BLaER1 (cell line): Measurements from ENCODE around the gene TCIRG1.

Source experiments
- H3K27ac ChIP-seq: shearing (Covaris generic); formaldehyde crosslinking; 2 replicates; pipeline ENCODE4 v1.8.1; 2022
- H3K27me3 ChIP-seq: shearing (Covaris generic); formaldehyde crosslinking; 2 replicates; pipeline ENCODE4 v1.8.1; 2022
- H3K36me3 ChIP-seq: shearing (Covaris generic); formaldehyde crosslinking; 2 replicates; pipeline ENCODE4 v1.8.1; 2022
- H3K4me1 ChIP-seq: shearing (Covaris generic); formaldehyde crosslinking; 2 replicates; pipeline ENCODE4 v1.8.1; 2022
- H3K4me2 ChIP-seq: shearing (Covaris generic); formaldehyde crosslinking; 2 replicates; pipeline ENCODE4 v1.8.1; 2022
- H3K4me3 ChIP-seq: shearing (Covaris generic); formaldehyde crosslinking; 2 replicates; pipeline ENCODE4 v1.8.1; 2022
- H3K9ac ChIP-seq: shearing (Covaris generic); formaldehyde crosslinking; 2 replicates; pipeline ENCODE4 v1.8.1; 2022
- H3K9me3 ChIP-seq: shearing (Covaris generic); formaldehyde crosslinking; 2 replicates; pipeline ENCODE4 v1.8.1; 2022
- H4K20me1 ChIP-seq: shearing (Covaris generic); formaldehyde crosslinking; 2 replicates; pipeline ENCODE4 v1.8.1; 2022
- Cebpa-rat ChIP-seq: shearing (Covaris generic); IDR thresholded peaks from 2 replicates; pipeline ENCODE4 v1.8.1; 2022

Gene TCIRG1

DNA sequence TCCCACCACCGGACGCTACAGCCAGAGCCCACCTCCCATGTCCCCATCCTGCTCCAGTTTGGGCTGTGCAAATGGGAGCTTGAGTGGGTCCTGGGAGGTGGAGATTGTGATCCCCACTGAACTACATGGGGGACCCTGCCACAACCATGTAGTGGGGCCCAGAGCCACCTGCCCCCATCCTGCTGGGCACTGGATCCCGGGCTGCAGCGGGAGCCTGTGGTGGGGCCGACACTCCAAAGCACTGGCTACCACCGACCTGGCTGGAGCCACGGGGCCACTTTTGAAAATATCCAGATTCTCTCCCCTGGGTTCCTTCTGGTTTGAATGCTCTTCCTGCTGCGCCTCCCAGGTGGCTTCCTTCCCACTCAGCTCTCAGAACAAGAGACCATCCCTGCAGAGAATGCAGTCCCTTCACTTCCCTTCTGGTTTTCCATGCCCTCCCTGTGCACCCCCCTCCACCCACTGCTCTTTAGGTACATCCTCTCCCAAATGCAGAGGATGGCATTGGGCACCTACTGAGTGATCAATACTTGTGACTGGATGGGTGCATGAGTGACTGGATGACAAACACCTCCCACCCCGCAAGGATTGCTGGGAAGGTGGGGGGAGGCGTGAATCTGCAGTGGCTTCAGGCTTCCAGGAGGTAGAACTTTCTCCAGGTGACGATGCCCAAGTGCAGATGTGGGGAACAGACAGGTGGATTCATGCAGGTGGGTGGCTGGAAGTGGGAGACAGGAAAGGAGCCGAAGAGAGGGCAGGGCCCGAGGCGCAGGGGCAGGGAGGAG is 34.1 kb upstream of the TCIRG1 start:
- peak overlapping the region; percentile 76 for H3K4me3 ChIP-seq
- H3K9ac ChIP-seq, result peak overlapping the region; percentile 82
- peaks cover 11% of the 10 kb centered on the region for H3K36me3 ChIP-seq
- no peaks in the 10 kb centered on the region for H3K27me3 ChIP-seq
- H3K27ac ChIP-seq, result peak overlapping the region; percentile 93
- H4K20me1 ChIP-seq, result no peaks in the 10 kb centered on the region
- H3K9me3 ChIP-seq, result no peaks in the 10 kb centered on the region
- peak overlapping the region; percentile 96 for H3K4me2 ChIP-seq
- H3K4me1 ChIP-seq, result peaks cover 89% of the 10 kb centered on the region
- TF ChIP-seq Cebpa-rat, result no peak

DNA sequence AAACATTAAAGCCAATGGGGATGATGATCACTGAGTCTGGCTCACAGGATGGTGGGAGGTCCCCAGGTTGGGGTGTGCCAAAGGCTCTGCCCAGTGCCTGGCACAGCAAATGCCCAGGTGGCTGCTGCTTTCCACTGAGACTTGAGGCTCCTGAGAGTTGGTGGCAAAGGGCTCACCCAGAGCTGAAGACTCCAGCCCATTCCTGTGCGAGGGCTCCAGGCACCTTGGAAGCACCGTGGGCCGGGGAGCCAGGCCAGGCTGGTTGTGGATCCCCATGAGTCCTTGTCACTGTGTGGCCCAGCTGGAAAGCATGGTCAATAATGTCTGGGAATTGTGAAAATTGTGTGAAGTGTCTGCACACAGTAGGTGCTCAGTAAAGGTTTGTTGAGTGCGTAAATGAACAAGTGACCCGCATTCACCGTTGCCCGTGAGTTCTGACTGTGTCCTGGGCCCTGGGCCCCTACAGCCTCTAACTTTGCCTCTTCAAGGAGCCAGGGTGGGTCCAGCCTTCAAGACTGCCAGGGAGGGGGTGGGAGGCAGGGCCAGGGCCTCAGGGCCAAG is 32.1 kb upstream of the TCIRG1 start:
- no peaks in the 10 kb centered on the region for H4K20me1 ChIP-seq
- peaks cover 89% of the 10 kb centered on the region for H3K4me1 ChIP-seq
- TF ChIP-seq Cebpa-rat, result no peak
- H3K4me2 ChIP-seq, result peak overlapping the region; percentile 96
- H3K27ac ChIP-seq, result peak overlapping the region; percentile 59
- no peaks in the 10 kb centered on the region for H3K36me3 ChIP-seq
- no peak overlapping the region; the same call in 1 of the 2 replicates for H3K9ac ChIP-seq
- no peaks in the 10 kb centered on the region for H3K9me3 ChIP-seq
- no peaks in the 10 kb centered on the region for H3K27me3 ChIP-seq
- H3K4me3 ChIP-seq, result no peak overlapping the region

DNA sequence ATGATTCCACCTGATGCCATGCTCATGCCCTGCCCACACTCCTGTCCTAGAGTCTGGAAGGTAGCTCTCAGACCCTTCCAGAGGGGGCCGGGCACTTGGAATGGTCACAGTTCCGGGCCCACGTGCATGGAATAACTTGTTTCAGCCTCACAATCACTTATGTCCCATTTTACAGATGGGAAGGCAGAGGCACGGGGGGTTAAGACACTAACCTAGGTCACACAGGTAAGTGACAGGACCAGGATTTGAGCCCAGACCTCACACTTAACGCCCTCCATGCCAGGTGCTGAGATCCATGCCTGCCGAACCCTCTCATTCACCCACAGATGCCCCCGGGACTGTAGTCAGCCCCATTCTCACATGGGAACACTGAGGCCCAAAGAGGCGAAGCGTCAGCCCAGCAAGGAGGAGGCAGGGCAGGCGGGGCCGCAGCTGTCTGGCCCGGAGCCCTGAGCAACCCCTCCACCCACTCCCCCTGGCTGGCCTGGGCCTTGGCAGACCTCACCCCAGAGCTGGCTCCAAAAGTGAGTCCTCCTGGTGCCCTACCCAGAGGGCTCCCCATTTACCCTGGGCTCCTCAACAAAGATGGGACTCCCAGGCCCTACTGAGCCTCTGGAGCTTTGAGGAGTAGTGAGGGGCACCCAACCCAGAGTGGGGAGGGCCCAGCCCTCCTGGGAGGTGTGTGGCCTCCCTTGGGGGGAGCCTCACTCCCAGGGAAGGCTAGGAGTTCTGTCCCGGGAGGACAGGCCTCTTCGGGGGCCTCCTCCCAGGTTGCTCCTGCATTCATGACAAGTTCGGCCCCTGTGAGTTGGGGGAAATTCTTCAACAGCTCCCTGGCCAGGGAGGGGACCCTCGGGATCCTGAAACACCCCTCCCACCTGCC is 31.1 kb upstream of the TCIRG1 start:
- Histone ChIP-seq H3K4me2 (peak overlapping the region; percentile 100), H3K27ac (peak overlapping the region; percentile 96)

DNA sequence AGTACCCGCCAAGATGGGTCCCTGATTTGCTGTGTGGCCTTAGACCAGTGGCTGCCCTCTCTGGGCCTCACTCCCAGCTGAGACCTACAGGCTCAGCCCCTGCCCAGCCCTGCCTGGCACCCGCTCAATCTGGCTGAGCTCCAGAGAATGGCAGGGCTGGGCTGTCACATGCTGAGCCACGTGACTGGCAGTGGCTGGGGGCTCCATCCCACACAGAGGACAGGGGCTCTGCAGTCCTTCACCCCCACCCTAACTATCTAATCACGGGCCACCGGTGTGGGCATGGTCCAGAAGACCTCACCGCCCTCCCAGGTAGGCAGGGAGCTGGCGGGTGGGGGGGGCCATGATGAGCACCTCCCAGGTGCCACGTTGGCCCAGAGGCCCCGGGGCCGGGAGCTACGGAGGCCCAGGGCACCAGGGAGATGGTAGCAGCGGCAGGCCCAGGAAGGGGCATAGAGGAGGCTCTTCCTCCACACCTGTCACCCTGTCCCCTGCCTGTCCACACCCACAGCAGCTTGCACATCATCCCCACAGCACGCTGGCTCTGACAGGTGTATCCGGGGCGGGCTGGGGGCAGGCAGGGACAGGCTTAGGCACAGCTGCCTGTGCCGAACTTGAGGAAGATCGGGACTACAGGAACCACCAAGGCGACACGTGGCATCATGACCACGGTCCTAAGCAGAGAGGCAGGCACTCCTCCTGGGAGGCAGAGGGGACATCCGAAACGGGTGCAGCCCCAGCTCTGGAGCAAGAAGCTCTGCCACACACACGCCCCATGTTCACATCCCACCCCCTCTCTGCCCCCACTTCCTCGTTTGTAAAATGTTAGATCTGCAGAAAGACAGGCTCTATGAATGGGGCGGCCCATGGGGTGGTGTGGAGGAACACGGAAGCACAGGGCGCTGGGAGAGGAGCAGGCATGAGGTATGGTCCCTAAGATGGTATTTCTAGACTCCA is 30.2 kb upstream of the TCIRG1 start:
- no peak for TF ChIP-seq Cebpa-rat
- Histone ChIP-seq H3K4me3 (peak overlapping the region; percentile 67), H4K20me1 (no peaks in the 10 kb centered on the region), H3K9me3 (no peaks in the 10 kb centered on the region), H3K27ac (peak overlapping the region; percentile 96), H3K36me3 (0 out of 2 replicates have a peak, but pooled peaks cover 4% of the 10 kb centered on the region), H3K9ac (peak overlapping the region; percentile 84), H3K27me3 (no peaks in the 10 kb centered on the region), H3K4me2 (peak overlapping the region; percentile 100), H3K4me1 (peaks cover 97% of the 10 kb centered on the region)

More for the DNA sequence above, 31.1 kb upstream of the TCIRG1 start:
- Histone ChIP-seq H3K4me1 (peaks cover 89% of the 10 kb centered on the region), H3K9me3 (no peaks in the 10 kb centered on the region), H4K20me1 (no peaks in the 10 kb centered on the region), H3K4me3 (peak overlapping the region; percentile 67; the same call in 1 of the 2 replicates), H3K27me3 (no peaks in the 10 kb centered on the region), H3K36me3 (no peaks in the 10 kb centered on the region), H3K9ac (peak overlapping the region; percentile 84)
- no peak for TF ChIP-seq Cebpa-rat

DNA sequence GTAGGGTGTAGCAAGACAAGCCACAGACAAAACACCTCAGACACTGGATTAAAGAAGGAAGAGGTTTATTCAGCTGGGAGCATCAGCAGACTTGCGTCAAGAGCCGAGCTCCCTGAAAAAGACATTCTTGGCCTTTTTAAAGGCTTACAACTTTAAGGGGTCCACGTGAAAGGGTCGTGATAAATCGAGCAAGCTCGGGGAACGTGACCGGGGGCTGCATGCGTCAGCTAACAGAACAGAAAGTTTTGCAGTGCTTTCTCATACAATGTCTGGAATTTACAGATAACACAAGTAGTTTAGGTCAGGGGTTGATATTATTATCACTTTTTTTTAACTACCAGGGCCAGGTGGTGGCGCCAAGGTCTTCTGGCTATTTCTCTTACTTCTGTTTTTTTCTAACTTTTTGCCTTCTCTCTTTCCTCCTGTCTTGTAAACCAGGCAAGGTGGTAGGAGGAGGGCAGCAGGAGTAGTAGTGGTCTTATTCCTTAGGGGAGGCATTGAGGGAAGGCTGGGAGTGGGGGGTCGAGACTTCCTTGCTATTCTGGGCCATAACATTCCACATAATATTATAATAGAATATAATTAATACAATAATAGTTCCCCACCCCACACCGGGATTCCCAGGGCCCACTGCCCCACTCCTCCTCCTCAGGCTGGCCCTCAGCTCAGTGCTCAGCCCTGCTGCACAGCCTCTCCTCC is 29.3 kb upstream of the TCIRG1 start:
- H3K4me1 ChIP-seq, result peaks cover 100% of the 10 kb centered on the region
- H3K36me3 ChIP-seq, result 0 out of 2 replicates have a peak, but pooled peaks cover 5% of the 10 kb centered on the region
- peak overlapping the region; percentile 84 for H3K9ac ChIP-seq
- peak overlapping the region; percentile 100 for H3K4me2 ChIP-seq
- no peaks in the 10 kb centered on the region for H4K20me1 ChIP-seq
- H3K9me3 ChIP-seq, result no peaks in the 10 kb centered on the region
- peak overlapping the region; percentile 96 for H3K27ac ChIP-seq
- TF ChIP-seq Cebpa-rat, result no peak
- H3K27me3 ChIP-seq, result no peaks in the 10 kb centered on the region
- H3K4me3 ChIP-seq, result peak overlapping the region; percentile 67

DNA sequence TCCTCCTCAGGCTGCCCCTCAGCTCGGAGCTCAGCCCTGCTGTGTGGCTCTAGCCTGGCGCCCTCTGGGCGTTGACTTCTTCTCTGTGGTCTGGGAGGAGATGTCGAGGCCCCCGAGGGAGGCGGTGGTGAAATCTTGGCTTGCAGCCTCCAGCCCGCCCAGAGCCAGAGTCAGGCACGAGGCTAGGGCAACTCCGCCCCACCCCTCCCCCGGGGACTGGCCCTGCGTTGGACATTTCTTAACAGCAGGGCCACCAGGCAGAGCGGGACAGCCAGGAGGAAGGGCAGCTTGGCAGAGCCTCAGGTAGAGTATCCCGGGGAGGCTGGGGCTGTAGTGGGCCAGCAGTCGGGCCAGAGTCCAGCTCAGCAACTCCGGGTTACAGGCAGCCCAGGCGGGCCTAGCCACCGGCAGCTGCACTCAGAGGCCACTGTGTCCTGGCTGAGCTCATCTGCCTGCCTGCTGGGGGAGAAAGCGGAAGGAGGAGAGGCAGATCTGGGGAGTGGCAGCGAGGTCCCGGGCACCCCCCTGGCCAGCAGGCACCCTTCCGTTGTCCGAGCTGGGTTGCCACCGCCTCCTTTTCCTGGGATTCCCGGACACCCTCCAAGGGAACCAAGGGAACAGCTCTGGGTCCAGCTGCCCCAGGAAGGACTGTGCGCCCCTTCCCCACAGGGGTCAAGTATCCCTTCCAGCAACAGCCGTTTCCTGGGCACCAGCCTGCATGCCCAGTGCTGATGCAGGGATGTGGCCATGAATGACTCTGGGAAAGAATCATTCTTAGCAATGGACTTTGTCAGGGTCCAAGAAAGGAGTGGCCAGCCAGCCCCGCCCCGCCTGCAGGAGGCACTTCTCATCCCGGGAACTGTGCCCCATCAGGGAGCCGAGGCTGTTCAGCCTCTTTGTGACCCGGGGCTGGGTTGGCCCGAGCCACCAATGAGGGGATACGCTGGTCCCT is 28.5 kb upstream of the TCIRG1 start, which contains the start of gene ALDH3B1:
Gene ALDH3B1 (plus strand): TSS at position 238 of the 952 bp plus-strand sequence. CDS start 4,971 bp downstream, outside the sequence.
- Histone ChIP-seq H3K4me3 (peak within 1 kb of the TSS; percentile 67), H3K4me1 (peaks cover 100% of the 10 kb centered on the region), H3K9me3 (no peaks in the 10 kb centered on the region), H3K27me3 (no peaks in the 10 kb centered on the region), H3K27ac (peak within 1 kb of the TSS; percentile 96), H3K9ac (peak within 1 kb of the TSS; percentile 84), H4K20me1 (no peaks in the 10 kb centered on the region), H3K36me3 (0 out of 2 replicates have a peak, but pooled peaks cover 5% of the 10 kb centered on the region), H3K4me2 (peak within 1 kb of the TSS; percentile 100)
- peak; percentile 91 for TF ChIP-seq Cebpa-rat

DNA sequence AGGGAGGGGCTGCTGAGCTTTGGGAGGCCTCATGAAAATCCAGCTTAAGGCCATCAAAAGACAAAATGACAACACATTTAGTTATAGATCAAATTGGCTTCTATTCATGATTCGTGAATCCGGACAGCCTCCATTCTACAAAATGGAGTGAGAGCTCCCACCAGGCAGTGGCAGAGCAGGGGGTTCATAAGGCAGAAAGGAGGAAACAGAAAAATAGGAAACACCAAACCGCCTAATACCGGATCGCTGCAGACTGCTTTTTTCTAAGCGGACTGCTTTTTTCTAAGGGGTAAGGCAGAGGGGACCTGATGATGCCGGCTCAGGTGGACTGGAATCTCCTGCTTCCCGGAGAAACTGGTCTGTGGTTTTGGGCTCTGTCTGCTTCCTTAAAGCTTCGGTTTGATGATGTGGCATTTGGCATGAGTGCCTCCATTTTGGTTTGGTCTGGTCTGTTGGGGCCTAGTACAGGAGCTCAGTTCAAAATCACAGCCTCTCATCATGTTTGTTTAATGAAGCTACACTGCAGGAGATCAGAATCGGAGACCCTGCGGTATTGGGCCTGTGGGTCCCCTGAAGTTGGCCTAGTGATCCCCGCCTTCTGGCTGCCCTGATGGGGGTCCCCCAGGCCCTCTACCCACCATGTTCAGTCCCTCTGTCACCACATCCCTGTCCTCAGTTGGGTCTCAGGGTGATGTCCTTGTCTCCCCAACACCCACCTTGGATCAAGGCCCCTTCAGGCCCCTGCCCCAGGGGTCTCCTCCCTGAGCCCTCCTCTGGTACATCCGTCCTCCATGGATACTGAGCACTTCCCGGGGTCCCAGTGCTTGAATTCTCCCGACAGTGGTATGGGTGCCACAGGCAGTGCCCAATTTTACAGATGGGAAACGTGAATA is 27.5 kb upstream of the TCIRG1 start:
- Histone ChIP-seq H3K4me3 (peak overlapping the region; percentile 67), H4K20me1 (no peaks in the 10 kb centered on the region), H3K9me3 (no peaks in the 10 kb centered on the region), H3K36me3 (0 out of 2 replicates have a peak, but pooled peaks cover 5% of the 10 kb centered on the region), H3K27me3 (no peaks in the 10 kb centered on the region), H3K27ac (peak overlapping the region; percentile 96), H3K4me2 (peak overlapping the region; percentile 100), H3K4me1 (peaks cover 98% of the 10 kb centered on the region), H3K9ac (peak overlapping the region; percentile 84)
- TF ChIP-seq Cebpa-rat, result no peak
